GM12892 (cell line): ENCODE results near the gene POFUT1.

Experiments
- POLR2A ChIP-seq: IDR thresholded peaks from 2 replicates; pipeline ENCODE4 v1.6.1; 2011; ENCODE audit warnings: low read depth, low read length, control low read depth
- POLR2AphosphoS5 ChIP-seq: IDR thresholded peaks from 2 replicates; pipeline ENCODE4 v1.6.1; 2011; ENCODE audit warnings: low read depth, low read length, control low read depth
- TAF1 ChIP-seq: IDR thresholded peaks from 2 replicates; pipeline ENCODE4 v1.6.1; 2011; ENCODE audit warnings: low read depth, mild to moderate bottlenecking, control low read depth, low read length, borderline replicate concordance

DNA sequence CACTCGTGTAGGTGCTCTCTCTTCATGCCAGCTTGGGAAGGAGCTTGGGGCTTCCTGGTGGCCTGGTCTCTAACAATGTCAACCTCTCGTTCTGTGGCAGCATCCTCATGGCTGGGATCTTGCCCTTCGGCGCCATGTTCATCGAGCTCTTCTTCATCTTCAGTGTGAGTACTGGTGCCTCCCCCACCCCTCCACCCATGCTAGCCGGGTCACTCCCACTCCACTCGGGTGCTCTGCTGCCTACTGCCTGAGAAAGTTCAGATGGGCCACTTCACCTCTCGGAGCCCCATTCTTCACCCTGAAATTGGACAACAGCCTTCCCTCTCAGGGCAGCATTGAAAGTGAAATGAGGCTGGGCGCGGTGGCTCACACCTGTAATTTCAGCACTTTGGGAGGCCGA lies 49.3 kb upstream of the POFUT1 start:
- TF ChIP-seq POLR2AphosphoS5 (no peak), POLR2A (no peak), TAF1 (no peak)
